Erythroblast (primary cell): ENCODE data around the gene DLX6.

Experiments used
- GATA1 ChIP-seq: IDR thresholded peaks from 2 replicates; pipeline ENCODE4 v1.6.1; 2011; ENCODE audit warnings: low read depth, mild to moderate bottlenecking, control low read depth, low read length, moderate library complexity
- POLR2A ChIP-seq: IDR thresholded peaks from 2 replicates; pipeline ENCODE4 v1.6.1; 2011; ENCODE audit warnings: mild to moderate bottlenecking, low read length

- no peak for TF ChIP-seq POLR2A
- no peak for TF ChIP-seq GATA1
Observed at GRCh38 chr7:97008275-97008917, 3.0 kb downstream of the DLX6 start.
